ENCODE data around the gene MUL1. TPM values are rescaled to one million over a fixed set of nuclear protein-coding genes. Genes with fewer than 3 reads are reported as not detected.

Gene MUL1
- total and polyA plus RNA-seq, 9 of the 15 experiments (the other 6 are each of a cell fraction or from before 2014, with no cell fraction given) = 10.4 to 32.9 (median 19.3) TPM

GRCh38 chr1:20491178-20491577 is 16.8 kb downstream of the MUL1 start (continued):
- TF ChIP-seq REST (IDR thresholded peaks at IDR 0.05; ENCODE audit: borderline replicate concordance) (no peak), REST (CRISPR knock-in tag; IDR thresholded peaks at IDR 0.05; ENCODE audit: low read depth) (no peak), ATF7 (IDR thresholded peaks at IDR 0.05) (no peak), RB1 (IDR thresholded peaks at IDR 0.05; ENCODE audit: low read depth) (no peak), HLTF (IDR thresholded peaks at IDR 0.05) (no peak), PTTG1 (tag; IDR thresholded peaks at IDR 0.05; ENCODE audit: low read depth) (no peak), E2F8 (IDR thresholded peaks at IDR 0.05; ENCODE audit: low read depth, partially characterized antibody) (no peak), TBP (optimal IDR thresholded peaks at IDR 0.05; ENCODE audit: low read depth, low read length) (no peak), SNRNP70 (optimal IDR thresholded peaks at IDR 0.05; ENCODE audit: low read depth, low read length) (no peak), POLR3A (IDR thresholded peaks at IDR 0.05; ENCODE audit: borderline replicate concordance, extremely low read depth, insufficient read depth, insufficient read length) (no peak), SIN3B (IDR thresholded peaks at IDR 0.05; ENCODE audit: low read depth) (no peak), IRF9 (tag; IDR thresholded peaks at IDR 0.05) (no peak)
